ENCODE data around the gene CLMP.

DNA sequence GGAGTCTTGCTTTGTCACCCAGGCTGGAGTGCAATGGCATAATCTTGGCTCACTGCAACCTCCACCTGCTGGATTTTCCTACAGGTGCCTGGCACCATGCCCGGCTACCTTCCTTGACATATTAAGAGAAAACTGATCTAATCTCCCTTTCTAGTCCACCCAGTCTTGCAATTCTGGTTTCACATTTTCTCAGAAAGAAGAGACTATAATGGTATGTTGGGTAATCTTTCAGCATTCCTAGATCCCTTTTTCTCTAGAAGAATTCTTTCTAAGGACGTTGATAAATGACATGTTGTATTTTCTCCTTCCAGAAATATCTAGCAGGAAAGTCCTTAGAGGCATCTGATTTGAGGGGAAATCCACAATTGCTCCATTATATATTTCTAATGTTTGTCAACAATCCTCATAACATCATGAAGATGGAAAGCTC lies 122.7 kb downstream of the CLMP start:
- TF ChIP-seq YY1 (IDR thresholded peaks at IDR 0.05) = no peak
- TF ChIP-seq RXRA (IDR thresholded peaks at IDR 0.05) = no peak
- TF ChIP-seq, protein P1, sequence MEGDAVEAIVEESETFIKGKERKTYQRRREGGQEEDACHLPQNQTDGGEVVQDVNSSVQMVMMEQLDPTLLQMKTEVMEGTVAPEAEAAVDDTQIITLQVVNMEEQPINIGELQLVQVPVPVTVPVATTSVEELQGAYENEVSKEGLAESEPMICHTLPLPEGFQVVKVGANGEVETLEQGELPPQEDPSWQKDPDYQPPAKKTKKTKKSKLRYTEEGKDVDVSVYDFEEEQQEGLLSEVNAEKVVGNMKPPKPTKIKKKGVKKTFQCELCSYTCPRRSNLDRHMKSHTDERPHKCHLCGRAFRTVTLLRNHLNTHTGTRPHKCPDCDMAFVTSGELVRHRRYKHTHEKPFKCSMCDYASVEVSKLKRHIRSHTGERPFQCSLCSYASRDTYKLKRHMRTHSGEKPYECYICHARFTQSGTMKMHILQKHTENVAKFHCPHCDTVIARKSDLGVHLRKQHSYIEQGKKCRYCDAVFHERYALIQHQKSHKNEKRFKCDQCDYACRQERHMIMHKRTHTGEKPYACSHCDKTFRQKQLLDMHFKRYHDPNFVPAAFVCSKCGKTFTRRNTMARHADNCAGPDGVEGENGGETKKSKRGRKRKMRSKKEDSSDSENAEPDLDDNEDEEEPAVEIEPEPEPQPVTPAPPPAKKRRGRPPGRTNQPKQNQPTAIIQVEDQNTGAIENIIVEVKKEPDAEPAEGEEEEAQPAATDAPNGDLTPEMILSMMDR (IDR thresholded peaks at IDR 0.05; ENCODE audit: low read depth, low read length, missing input control) = no peak
- no peak for TF ChIP-seq RAD21 (IDR thresholded peaks at IDR 0.05)
- TF ChIP-seq EGR1 (IDR thresholded peaks at IDR 0.05; ENCODE audit: low read depth in 2 of 2) = no peak
- TF ChIP-seq TAF1 (conservative IDR thresholded peaks at IDR 0.05) = no peak
- TF ChIP-seq, protein P2, sequence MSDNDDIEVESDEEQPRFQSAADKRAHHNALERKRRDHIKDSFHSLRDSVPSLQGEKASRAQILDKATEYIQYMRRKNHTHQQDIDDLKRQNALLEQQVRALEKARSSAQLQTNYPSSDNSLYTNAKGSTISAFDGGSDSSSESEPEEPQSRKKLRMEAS (IDR thresholded peaks at IDR 0.05) = no peak
- TF ChIP-seq, protein P3, sequence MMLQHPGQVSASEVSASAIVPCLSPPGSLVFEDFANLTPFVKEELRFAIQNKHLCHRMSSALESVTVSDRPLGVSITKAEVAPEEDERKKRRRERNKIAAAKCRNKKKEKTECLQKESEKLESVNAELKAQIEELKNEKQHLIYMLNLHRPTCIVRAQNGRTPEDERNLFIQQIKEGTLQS (IDR thresholded peaks at IDR 0.05) = no peak
- TF ChIP-seq, protein P4, sequence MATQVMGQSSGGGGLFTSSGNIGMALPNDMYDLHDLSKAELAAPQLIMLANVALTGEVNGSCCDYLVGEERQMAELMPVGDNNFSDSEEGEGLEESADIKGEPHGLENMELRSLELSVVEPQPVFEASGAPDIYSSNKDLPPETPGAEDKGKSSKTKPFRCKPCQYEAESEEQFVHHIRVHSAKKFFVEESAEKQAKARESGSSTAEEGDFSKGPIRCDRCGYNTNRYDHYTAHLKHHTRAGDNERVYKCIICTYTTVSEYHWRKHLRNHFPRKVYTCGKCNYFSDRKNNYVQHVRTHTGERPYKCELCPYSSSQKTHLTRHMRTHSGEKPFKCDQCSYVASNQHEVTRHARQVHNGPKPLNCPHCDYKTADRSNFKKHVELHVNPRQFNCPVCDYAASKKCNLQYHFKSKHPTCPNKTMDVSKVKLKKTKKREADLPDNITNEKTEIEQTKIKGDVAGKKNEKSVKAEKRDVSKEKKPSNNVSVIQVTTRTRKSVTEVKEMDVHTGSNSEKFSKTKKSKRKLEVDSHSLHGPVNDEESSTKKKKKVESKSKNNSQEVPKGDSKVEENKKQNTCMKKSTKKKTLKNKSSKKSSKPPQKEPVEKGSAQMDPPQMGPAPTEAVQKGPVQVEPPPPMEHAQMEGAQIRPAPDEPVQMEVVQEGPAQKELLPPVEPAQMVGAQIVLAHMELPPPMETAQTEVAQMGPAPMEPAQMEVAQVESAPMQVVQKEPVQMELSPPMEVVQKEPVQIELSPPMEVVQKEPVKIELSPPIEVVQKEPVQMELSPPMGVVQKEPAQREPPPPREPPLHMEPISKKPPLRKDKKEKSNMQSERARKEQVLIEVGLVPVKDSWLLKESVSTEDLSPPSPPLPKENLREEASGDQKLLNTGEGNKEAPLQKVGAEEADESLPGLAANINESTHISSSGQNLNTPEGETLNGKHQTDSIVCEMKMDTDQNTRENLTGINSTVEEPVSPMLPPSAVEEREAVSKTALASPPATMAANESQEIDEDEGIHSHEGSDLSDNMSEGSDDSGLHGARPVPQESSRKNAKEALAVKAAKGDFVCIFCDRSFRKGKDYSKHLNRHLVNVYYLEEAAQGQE (IDR thresholded peaks at IDR 0.05) = no peak
- TF ChIP-seq, protein P5, sequence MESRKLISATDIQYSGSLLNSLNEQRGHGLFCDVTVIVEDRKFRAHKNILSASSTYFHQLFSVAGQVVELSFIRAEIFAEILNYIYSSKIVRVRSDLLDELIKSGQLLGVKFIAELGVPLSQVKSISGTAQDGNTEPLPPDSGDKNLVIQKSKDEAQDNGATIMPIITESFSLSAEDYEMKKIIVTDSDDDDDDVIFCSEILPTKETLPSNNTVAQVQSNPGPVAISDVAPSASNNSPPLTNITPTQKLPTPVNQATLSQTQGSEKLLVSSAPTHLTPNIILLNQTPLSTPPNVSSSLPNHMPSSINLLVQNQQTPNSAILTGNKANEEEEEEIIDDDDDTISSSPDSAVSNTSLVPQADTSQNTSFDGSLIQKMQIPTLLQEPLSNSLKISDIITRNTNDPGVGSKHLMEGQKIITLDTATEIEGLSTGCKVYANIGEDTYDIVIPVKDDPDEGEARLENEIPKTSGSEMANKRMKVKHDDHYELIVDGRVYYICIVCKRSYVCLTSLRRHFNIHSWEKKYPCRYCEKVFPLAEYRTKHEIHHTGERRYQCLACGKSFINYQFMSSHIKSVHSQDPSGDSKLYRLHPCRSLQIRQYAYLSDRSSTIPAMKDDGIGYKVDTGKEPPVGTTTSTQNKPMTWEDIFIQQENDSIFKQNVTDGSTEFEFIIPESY (IDR thresholded peaks at IDR 0.05) = no peak
- TF ChIP-seq SP1 (IDR thresholded peaks at IDR 0.05) = no peak
